Pancreas (tissue), 10 donors: ENCODE results near the gene OR13J1. TPM values are rescaled to one million over a fixed set of nuclear protein-coding genes. Genes with fewer than 3 reads are reported as not detected.

ENCODE experiments used
- ATAC-seq, 4 donors: fragments of 200-7000 bp; cut with Tn5 transposase; one replicate each; pipeline versions ENCODE4 v1.8.0 to v1.9.1; 2020; ENCODE audit warnings: mild to moderate bottlenecking in 4 of 4, moderate library complexity in 4 of 4
- DNase-seq, 6 donors: peaks; one replicate each; pipeline ENCODE4 v3.0.0-alpha.2; 2020
- FAIRE-seq: peaks from 2 replicates; lab custom pipeline; 2012; peaks lifted over from hg19 to GRCh38; lab: Jason Lieb, UNC
- H3K27ac ChIP-seq, 4 donors: fragments of 200-600 bp; sonication (generic); 1 replicate in 3 of 4; 2 replicates in 1 of 4; pipeline versions ENCODE4 v1.5.0 to v1.8.0; 2020
- H3K27me3 ChIP-seq, 4 donors: fragments of 200-600 bp; one replicate each; pipeline ENCODE4 v1.8.0; 2021
- H3K36me3 ChIP-seq, 3 donors: fragments of 200-600 bp; sonication (generic) in 1 of 3; one replicate each; pipeline versions ENCODE4 v1.5.0 to v1.8.0; 2020 to 2021
- H3K4me1 ChIP-seq, 3 donors: fragments of 200-600 bp; one replicate each; pipeline ENCODE4 v1.8.0; 2021
- H3K4me3 ChIP-seq, 4 donors: fragments of 200-600 bp; sonication (generic) in 2 of 4; one replicate each; pipeline versions ENCODE4 v1.5.0 to v1.8.0; 2020 to 2021
- H3K9me3 ChIP-seq, 4 donors: fragments of 200-600 bp; one replicate each; pipeline ENCODE4 v1.8.0; 2021
- CTCF ChIP-seq, 4 donors: fragments of 200-600 bp; sonication (generic) in 3 of 4; IDR thresholded peaks; one replicate each; pipeline versions ENCODE4 v1.5.0 to v1.8.0; 2021; ENCODE audit warnings: antibody characterized with exemption in 4 of 4
- WGBS, 2 donors: extraction: QIAGEN DNeasy Blood & Tissue Kit; methylation state at CpG; one replicate each; pipeline ENCODE4 v1.1.7; 2013; 5-methylcytosine and 5-hydroxymethylcytosine counted together
- intact Hi-C, 3 donors: fragments of 100-400 bp; cut with DNase I; formaldehyde crosslinking; loops; one replicate each; pipeline versions ENCODE4 v1.11.1 to v1.14.2; 2022
- polyA plus RNA-seq, 2 donors: library from polyadenylated mRNA; stranded (reverse); fragments of 200-250 nt; gene quantifications; one replicate each; pipeline ENCODE4 v1.2.3, GENCODE V29; 2013
- total RNA-seq, 6 donors: library from RNA; stranded (reverse); fragmentation: NEBNext Ultra II Directional in 4 of 6; extraction: Animal tissue kit (Norgen Biotek cat#: 25700) in 4 of 6; gene quantifications; one replicate each; pipeline versions ENCODE4 v1.2.1 to v1.2.4, GENCODE V29; 2021 to 2023
- donor health status: healthy with polysubstance abuse.
- donor health status: DM: no; HTN: no; CAD: no; lungs with moderate emphysema.
- donor health status: DM: no; HTN: no; CAD: no.
- donor health status: control.
- donor health status: control.
- donor health status: Bipolar disorder and iron deficiency.
- donor health status: DM: yes; HTN: yes; CAD: no.
- donor health status: DM: no; HTN: no; CAD: no.
- donor health status: DM: no; HTN: no; CAD: no.
- donor health status: DM: yes; HTN: yes; CAD: no.

The OR13J1 gene
- total and polyA plus RNA-seq, 8 donors, result not detected

- peak; percentile 88 to 93 (median 90) for TF ChIP-seq CTCF (IDR thresholded peaks at IDR 0.05)
- no peak overlapping the region for H3K27ac ChIP-seq
- no peak overlapping the region for H3K4me3 ChIP-seq
- DNase-seq (peak; percentile 66 to 95 (median 85)), FAIRE-seq (peak; percentile 95), ATAC-seq (peak; percentile 67 to 98 (median 95))
- no peaks in the 10 kb centered on the region for H3K4me1 ChIP-seq
- H3K36me3 ChIP-seq, result no peaks in the 10 kb centered on the region
- H3K9me3 ChIP-seq, result no peaks in the 10 kb centered on the region
- intact Hi-C loops, result loop anchor here in 1 of 3 donors (5.0 kb wide), 1 partner anchor 90 kb away; the partner anchor contains the start of gene NPR2
- peaks cover 0 to 7% (median 0%) of the 10 kb centered on the region in 4 donors for H3K27me3 ChIP-seq
- 0 to 1% methylated on average over 4 of the region's 4 CpGs for WGBS, 2 donors
These were observed 12.2 kb upstream of the OR13J1 start for GRCh38 chr9:35882263-35882848.

- intact Hi-C loops, result loop anchor here in 2 of 3 donors (5.0 to 10.0 kb wide), 2 partner anchors 78 to 85 kb away; partner anchors contain the start of gene NPR2 (in 1 of the 2)
These were observed 2.3 kb upstream of the OR13J1 start for GRCh38 chr9:35872505-35872904.

GRCh38 chr9:35871545-35871944 is 1.3 kb upstream of the OR13J1 start:
- intact Hi-C loops, result loop anchor here in 2 of 3 donors (5.0 to 10.0 kb wide), 2 partner anchors 77 to 84 kb away; partner anchors contain the start of gene NPR2 (in 1 of the 2)
- Histone ChIP-seq H3K27me3 (no peaks in the 10 kb centered on the region), H3K36me3 (no peaks in the 10 kb centered on the region), H3K9me3 (no peaks in the 10 kb centered on the region), H3K4me1 (no peaks in the 10 kb centered on the region), H3K27ac (no peak overlapping the region), H3K4me3 (no peak overlapping the region)
- peak in 2 of 6 donors; percentile 41 to 74 for DNase-seq
- no peak for TF ChIP-seq CTCF (IDR thresholded peaks at IDR 0.05)
- no peak for FAIRE-seq
- peak in 3 of 4 donors; percentile 30 to 39 (median 31) for ATAC-seq
- WGBS, 2 donors, result 50 to 52% methylated on average over 3 of the region's 3 CpGs

More at GRCh38 chr9:35872505-35872904, 2.3 kb upstream of the OR13J1 start:
- no peak for DNase-seq
- WGBS, 2 donors, result 58 to 75% methylated on average over 3 of the region's 3 CpGs
- Histone ChIP-seq H3K4me3 (no peak overlapping the region), H3K9me3 (no peaks in the 10 kb centered on the region), H3K4me1 (no peaks in the 10 kb centered on the region), H3K36me3 (no peaks in the 10 kb centered on the region), H3K27ac (no peak overlapping the region), H3K27me3 (no peaks in the 10 kb centered on the region)
- no peak for TF ChIP-seq CTCF (IDR thresholded peaks at IDR 0.05)
- no peak for ATAC-seq
- FAIRE-seq, result no peak

GRCh38 chr9:35869621-35870216 is 482 bp downstream of the OR13J1 start:
- no peaks in the 10 kb centered on the region for H3K27me3 ChIP-seq
- FAIRE-seq, result no peak
- intact Hi-C loops, result loop anchor here in 2 of 3 donors (5.0 to 10.0 kb wide), 2 partner anchors 75 to 82 kb away; partner anchors contain the start of gene NPR2 (in 1 of the 2)
- no peak overlapping the region for H3K4me3 ChIP-seq
- no peak overlapping the region for H3K27ac ChIP-seq
- H3K4me1 ChIP-seq, result no peaks in the 10 kb centered on the region
- no peak for TF ChIP-seq CTCF (IDR thresholded peaks at IDR 0.05)
- ATAC-seq, result no peak
- peak in 1 of 6 donors; percentile 65 for DNase-seq
- H3K9me3 ChIP-seq, result no peaks in the 10 kb centered on the region
- WGBS, 2 donors, result 78 to 87% methylated on average over 19 of the region's 19 CpGs
- no peaks in the 10 kb centered on the region for H3K36me3 ChIP-seq
